HG03520 (cell line): Measurements from ENCODE around the gene SFXN5.
"Not testable (repeated sequence)": the region's sequence is repeated elsewhere in the genome, so short reads cannot be mapped to it uniquely, and the experiment has no call there.

Experiments used
- ATAC-seq: cut with Tn5 transposase; IDR thresholded peaks from one replicate; pipeline ENCODE4 v1.9.1; 2021; ENCODE audit warnings: mild to moderate bottlenecking, moderate library complexity; ENCODE audit not compliant: unreplicated experiment

The SFXN5 gene

DNA sequence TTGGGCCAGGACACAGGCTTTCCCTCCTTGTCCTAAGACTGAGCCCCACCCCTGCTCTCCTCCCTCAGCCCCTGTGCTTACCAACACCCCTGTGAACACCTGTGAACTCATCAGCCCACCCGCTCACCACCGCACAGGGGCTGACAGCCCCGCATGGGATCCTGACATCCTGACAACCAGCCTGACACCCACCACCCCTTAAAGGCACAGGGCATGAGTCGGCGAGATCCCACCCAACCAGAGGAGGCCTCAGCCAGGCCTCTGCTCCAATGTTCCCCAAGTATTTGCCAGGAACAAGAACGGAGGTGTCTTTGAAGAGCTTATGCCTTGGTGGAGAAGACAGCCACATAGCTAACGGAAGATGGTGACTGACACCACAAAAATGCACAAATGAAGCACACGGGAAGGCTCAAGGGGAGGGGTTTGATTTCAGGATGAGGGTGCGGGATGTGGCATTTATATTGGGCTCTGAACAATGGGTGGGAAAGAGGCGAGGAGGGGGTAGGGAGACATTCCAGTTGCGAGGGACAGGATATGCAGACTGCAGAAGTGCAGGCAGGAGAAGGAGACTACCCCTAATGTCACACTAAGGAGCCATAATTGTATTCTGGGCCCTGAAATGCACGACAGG is 30.2 kb upstream of the SFXN5 start:
- no peak for ATAC-seq

DNA sequence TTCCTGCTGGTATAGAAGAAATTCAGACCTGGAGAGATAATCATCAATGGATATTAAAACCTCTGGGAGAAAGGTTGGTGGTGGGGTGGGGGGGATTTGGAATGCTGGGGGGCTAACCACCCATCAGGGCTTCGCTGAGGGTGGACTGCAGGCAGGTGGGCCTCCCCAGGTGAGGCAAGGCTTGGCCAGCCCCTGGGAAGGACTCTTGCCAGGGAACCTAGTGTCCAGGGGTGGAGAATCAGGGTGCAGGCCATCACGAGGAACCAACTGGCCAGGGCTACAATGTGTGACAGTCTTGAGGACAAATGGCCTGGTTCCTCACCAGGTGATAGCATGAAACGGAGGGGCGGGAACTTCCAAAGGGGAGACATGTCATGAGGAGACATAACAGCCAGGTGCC is 29.4 kb upstream of the SFXN5 start:
- no peak for ATAC-seq

DNA sequence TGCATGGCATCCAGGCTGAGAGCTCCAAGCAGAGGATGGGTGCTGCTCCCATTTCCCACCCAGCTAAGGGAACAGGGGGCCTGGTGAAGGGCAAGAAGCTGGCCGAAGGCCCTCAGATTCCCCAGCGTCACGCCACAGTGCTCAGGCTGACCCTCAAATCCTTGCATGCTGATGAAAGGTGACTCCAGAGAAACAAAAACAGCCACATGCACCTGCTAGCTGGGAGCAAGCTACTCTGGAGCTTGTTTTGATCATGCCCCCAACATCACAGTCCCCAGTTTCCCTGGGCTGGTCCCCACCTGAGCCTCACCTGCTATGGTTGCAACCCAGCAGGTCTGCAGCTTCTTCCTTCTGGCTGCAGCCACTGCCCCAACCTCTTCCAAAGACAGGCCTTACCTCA is 28.0 kb upstream of the SFXN5 start:
- ATAC-seq = no peak

DNA sequence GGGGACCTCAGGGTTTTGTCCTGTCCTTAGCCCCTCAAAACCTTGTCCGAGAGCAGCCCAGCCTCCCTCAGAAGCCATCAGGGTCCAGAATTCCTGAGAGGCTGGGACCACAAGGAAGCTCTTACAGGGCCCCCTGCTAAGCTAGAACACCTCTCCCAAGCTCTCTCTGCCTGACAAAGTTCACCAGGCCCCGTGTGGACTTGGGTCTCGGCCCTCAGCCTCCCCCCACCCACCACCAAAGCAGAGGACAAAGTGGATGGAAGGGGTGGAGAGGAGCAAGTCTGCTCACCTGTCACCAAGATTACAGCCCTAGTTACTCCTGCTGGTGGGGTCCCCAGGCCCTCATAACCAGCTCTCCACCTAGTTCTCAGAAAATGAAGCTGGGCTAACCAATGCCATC is 24.4 kb upstream of the SFXN5 start:
- no peak for ATAC-seq

DNA sequence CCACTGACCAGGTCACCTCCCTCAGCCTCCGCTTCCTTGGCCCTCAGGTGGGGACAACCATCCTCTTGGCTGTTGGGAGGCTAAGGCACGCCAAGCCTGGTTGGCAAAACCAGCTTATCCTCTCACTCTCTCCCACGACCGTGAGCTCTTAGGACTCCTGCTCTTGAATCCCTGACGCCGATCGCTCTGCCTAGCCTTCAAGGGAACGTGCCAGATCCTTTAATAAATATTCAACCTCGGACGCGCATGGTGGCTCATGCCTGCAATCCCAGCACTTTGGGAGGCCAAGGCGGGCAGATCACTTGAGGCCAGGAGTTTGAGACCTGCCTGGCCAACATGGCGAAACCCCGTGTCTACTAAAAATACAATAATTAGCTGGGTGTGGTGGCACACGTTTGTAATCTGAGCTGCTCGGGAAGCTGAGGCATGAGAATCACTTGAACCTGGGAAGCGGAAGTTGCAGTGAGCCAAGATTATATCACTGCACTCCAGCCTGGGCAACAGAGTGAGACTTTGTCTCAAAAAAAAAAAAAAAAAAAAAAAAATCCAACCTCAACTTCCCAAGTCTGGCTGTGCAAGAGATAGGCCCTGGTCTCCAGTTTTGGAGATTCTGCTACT is 22.2 kb upstream of the SFXN5 start:
- not testable (repeated sequence) for ATAC-seq

DNA sequence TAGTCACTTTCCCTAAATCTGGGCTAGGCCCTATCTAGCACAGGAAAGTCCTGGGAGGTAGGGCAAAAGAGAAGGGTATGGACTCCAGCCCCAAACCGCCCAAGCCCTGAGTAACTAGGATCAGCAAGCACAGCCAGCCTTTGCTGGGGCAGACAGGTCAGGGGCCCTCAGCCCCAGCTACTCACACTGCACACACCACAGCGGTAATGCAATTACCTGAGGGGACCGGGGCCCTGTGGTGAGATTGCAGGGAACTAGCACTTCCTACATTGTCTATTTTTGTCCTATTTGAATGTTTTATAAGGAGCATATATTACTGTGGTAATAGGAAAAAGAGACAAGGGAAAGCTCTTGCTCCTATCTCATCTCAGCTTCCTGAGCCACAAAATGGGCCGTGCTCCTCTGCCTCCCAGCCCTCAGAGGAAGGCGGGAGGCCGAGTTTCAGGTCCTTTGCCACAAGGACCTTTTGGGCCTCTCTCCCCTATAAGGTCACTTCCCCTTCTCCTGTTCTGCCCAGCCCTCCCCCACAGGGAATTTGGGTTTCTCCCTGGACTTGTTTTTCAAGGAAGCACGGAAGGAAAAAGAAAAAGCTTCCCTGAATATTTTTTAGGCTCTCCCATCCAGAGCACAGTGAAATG is 20.8 kb upstream of the SFXN5 start:
- ATAC-seq = no peak

DNA sequence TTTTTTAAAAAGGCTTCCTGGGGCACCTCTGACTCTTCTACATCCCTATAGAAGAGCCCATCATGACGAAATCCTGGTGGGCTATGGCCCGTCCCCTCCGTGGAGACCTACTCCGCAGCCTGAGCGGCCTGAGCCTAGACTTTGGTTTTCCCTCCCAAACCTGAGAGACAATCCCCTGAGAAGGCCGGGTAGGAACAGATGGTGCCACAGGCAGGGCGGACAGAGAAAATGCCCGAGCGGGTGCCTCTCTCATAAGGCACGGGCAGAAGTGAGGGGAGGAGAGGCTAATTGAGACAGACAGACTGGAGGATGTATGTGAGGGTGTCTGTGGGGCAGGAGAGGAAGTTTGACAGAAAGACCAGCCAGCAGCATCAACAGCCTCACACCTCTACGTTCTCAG is 20.2 kb upstream of the SFXN5 start:
- ATAC-seq = no peak

DNA sequence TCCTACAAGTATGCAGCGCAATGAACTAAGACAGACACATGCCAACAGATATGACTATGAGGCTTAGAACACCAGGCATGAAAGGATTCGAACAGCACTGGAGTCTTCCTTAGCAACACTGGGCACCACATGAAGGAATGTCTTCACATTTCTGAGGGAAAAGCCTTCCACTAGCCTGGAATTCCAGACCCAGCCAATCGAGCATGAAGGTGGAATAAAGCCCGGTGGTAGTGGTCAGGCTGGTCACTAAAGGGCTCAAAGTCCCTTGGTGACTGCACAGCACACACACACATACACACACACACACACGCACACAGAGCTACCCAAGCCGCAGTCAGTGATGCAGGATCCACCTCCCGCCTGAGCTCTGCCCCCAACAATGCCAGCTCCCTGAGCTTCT is 19.7 kb upstream of the SFXN5 start:
- no peak for ATAC-seq

DNA sequence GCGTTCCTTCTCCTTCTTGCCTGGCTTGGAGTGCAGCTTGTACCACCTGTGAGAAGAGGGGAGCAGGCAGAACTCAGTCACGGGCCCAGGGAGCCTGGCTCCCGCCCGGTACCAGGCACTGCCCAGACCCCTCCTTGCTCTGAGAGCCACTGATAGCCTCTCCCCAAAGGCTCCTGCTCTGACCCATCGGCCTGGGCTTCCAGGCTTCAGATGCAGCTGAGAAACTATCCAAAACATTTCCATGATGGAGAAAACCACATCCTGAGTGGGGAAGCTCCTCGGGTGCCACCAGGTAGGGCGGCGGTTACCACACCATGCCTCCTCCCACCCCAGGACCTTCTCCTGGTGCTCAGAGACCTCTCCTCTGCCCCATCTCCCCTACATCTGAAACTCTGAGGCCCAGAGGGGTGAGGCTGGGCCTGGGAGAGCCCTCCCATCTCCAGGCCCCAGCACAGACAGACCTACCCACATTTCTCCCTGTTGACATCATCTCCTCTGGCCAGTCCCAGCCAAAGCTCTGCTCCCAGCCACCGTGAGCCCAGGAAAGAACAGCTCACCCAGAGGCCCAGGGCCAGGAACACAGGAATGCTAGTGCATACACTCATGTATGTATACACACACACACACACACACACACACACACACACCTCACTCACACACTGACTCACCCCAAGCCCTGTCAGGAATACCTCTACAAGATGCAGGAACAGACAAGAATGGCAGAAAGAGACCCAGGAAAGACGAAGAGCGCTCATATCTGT is 17.9 kb upstream of the SFXN5 start:
- ATAC-seq = no peak

DNA sequence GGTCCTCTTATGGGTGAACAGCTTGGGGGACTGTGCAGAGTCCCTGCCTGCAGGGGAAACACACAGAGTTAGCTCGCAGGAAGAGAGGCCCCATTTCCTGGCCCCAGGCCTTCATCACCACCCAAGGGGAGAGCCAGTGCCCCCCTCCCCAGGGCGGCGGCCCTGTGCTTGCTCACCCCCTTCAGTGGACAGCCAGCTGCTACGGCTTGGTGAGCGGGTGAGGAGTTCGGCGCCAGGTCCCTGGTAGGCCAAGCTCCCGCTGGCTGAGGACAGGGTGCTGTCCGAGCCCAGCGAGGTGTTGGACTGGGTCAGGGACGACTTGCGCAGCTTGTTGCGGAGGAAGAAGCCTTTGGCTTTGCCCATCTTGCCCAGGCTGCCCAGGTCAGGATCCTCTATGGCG is 17.2 kb upstream of the SFXN5 start:
- no peak for ATAC-seq

DNA sequence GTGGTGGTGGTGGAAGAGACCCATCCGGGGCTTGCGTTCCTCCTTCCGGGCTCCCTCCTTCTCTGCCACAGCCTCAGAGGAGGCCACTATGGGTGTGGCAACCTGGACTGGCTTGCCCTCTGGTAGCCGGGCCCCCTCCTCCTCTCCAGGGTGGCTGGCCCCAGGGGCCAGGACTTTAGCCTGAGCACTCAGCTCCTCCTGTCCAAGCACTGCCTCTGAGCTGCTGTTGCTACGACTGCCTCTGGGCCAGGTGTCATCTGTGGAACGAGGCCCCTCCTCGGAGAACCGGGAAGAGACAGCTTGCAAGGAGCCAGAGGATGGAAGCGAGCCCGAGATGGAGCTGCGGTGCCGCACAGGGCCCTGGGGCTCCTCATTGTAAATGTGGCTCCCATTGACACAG is 16.7 kb upstream of the SFXN5 start:
- no peak for ATAC-seq

DNA sequence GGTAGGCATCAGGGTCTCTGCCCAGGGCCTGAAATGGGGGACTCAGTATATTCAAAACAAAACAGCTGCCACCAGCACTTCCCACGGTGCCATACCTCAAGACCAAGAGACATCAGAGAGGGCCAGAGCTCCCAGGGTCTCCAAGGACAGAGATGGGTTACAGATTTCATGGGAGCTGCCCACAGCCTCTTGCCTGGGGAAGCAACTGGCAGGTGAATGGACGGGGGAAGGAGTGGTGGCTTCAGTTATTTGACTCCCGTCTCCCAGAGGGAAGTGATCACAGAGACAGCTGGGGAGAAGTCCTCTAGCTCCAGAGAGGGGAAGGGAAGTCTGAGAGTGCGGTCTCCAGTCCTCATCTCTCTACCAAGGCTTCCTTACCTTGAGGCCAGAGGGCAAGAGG is 15.8 kb upstream of the SFXN5 start:
- no peak for ATAC-seq

DNA sequence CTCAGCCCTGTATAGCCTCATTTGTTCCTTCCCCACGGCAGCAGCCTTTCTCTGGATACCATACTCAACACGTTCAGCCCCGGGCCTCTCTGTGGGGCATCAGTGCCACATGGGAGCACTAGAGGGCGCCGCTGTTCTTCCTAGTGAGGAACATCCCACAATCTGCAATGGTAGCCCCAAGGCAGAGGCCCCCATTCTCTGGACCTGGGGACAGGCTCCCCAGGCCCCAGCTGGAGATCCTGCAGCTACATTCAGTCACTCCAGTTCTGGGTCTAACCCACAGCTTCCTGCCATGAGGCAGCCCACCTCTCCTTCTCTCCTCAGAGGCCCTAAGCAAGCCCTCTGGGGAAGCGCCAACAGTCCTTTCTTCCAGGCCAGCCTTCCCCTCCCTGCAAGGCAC is 14.2 kb upstream of the SFXN5 start:
- peak; percentile 87 for ATAC-seq

DNA sequence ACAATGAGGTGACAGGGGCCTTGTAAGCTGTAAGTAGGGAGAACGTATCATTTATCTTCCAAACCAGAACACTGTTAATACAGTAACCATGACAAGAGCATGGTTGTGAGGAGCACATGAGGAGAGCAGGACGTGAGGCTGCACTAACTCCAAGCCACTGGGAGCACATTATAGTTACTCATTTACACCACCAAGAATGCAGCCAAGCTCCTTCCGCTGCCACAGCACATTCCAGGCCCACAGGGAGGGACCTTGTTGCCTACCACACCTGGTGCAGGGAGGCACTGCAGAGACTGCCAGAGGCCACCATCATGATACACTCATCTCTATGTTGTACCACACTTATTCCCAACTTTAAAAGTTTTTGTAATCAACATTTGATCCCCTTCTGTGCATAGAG is 13.5 kb upstream of the SFXN5 start:
- ATAC-seq = no peak

DNA sequence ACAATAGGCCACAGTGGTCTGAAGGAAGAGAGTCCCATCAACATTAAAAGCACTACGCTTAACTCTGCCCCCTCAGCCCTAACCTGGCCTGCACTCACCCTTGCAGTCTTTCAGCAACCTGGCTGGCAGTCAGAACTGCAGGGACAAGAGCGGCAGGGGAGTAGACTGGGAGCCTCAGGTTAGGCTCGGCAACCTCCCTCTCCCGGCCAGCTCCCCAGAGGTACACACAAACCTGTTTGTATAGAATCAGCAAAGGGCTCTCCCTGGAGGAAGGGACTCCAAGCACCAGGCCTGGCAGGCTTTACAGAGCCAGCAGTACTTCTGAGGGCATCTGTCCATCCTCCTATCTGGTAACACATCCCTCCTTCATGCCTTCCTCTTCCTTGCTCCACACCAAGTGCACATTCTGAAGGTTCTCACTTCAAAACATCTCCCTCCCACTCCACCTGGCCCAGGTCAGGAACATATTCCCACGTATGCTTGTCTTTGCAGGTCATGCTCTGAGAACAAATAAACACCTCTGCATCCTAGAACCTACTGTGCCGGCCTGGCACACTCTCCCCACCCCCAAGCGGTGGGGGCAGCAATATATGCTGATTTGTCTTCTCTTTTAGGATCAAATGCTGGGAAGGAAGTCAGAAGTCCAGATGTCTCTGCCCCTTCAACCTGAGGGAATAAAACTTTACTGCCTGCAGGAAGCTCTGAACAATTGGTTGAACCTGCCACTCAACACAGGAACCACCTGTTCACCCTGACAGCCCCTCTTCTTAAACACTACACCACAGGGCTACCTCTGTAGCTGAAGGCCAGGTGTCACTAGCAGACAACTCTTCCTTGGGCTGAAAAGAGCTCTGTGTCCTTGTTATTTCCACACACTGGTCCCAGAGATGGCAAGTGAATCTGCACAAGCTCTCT is 12.6 kb upstream of the SFXN5 start:
- no peak for ATAC-seq

DNA sequence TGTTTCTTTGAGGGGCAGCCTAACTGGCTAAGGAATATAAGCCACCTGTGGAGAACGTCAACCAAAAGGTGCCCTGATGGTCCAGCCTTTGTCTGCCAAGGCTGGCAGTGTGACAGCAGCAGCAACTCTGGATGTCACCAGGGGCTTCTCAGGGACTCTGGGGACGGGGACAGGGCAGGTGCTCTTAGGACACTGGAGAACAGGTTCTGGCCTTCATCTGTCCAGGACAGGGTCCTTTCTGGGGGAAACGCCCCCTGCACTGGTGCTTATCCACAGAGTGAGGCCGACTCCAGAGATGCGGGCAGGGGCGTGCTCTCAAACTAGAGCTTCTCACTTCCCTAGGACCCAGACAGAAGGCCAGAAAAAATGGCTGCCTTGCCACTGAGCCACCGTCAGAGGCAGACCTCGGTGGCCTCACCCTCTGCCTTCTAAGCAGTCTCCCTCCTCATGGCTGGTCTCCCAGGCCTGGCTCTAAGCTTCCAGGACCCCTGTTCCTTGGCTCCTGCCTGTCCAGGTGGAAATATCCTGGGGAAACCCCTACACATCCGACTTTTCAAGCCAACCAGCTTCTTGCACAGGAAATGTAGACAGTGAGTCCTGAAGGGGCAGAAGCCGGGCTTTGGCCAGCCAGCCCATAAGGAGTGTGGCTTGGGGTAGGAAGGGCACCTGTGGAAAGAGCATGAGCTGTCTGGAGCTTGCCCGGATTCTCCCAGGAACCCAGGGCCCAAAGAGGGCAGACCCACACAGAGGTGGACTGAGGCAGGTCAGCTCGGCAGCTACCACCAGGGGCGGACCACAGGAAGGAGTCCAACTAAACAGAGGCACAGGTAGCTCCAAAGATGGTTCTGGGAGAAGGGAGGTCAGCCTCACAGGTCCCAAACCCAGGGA is 11.3 kb upstream of the SFXN5 start:
- ATAC-seq = no peak

DNA sequence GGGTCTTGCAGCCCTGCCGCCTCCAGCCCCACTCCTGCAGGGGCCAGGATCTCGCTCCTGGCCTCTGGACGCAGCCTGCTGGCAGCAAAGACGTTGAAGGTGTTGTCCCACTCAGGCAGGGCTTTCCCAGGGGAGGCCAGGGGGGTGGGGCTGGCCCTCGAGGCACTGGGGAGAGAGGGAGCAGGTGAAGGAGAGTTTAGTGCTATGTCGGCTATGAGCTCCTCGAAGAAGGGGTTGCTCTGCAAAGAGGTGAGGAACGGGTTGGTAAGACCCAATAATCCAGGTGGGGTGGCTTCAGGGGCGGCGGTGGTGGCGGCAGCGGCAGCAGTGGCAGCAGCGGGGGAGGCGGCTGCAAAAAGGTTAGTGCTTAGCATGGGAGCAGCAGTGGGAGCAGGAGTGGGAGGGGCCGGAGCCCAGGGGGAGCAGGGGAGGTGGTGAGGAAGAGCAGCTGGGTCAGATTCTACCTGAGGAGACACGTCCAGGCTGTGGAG is 9.7 kb upstream of the SFXN5 start:
- ATAC-seq = no peak

DNA sequence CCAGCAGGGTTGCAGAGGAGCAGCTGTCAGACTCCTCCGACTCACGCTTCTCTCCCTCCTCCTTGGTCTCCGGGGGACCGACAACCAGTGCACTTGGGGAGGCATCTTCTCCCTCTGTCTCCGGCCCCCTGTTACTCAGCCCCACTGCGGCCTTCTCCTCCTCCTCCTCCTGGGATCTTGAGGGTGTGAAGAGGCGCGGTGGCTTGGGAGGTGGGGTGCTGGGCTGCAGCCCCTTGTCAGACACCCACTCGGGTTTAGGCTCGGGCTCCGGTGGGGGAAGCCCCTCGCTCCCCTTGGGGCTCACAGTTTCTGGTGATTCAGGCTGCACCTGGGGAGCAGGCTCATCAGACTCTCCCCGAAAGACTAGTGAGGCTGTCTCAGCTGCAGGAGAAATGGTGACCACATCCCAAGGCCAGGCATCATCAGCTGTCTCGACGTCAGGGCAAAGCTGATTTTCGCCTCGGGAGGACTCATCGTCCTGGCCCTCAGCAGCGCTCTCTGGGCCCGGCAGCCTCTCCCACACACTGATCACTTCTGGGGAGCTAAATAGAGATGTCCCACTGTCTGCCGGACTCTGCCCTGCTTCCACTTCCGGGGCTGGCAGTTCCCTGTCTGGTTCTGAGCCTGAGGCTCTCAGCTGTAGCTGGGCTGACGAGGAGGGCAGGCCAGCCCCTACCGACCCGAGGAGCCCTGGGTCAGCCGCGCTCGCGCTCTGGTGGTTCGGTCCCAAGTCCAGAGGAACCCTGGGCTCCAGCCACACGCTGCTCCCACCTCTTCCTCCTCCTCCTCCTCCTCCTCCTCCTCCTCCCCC is 9.0 kb upstream of the SFXN5 start:
- no peak for ATAC-seq

DNA sequence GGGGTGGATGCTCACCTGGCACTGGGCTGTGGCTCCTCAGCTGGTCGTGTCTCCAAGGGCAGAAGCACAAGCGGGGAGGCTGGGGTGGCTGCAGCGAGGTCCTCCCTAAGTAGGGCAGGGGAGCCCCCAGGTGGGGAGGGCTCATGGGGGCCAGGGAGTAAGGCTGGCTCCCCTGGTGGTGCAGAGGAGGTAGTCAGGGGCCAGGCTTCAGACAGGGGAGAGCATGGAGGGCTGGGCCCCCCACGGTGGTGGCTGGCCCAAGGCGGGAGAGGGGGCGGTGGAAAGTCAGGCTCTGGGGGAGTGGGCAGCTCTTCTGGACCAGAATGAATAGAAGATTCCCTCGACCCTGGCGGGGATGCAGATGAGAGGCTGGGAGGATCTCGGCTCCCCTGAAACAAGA is 8.1 kb upstream of the SFXN5 start:
- ATAC-seq = no peak
